Sigmoid colon (tissue), 3 donors: ENCODE results near the gene IREB2.

ENCODE experiments used
- CTCF ChIP-seq, 4 experiments: fragments of 450-650 bp in 3 of 4; fragments of 200-600 bp in 1 of 4; IDR thresholded peaks; one replicate each; pipeline ENCODE4 v1.5.1; 2016 to 2019; ENCODE audit warnings: antibody characterized with exemption in 4 of 4, mild to moderate bottlenecking in 3 of 4, moderate library complexity in 2 of 4
- POLR2A ChIP-seq, 2 donors: fragments of 450-650 bp; IDR thresholded peaks; one replicate each; pipeline ENCODE4 v1.6.1; 2016; ENCODE audit warnings: antibody characterized with exemption in 2 of 2, mild to moderate bottlenecking in 2 of 2, moderate library complexity in 2 of 2

DNA sequence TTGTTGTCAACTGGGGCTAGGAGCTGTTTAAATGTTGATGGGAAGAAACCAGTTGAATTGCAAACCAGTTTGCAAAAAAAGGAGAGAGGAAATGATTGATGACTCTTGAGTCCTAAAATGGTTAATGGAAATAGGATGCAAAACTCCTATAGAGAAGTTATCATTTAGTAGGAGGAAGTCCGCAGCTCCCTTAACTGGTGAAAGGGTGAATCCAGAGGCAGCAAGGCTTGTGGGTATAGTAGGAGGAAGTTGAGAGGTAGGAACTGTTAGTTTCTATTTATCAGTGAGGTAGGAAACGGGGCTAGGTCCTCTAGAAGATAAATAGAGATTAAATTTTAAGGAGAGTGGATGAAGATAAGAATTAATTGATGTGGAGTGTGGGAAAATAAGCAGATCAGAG, 15.4 kb downstream of the IREB2 start:
- TF ChIP-seq CTCF (IDR thresholded peaks at IDR 0.05), result no peak
- TF ChIP-seq POLR2A (IDR thresholded peaks at IDR 0.05), result no peak
